Activated naive CD4-positive, alpha-beta T cell treated with Interleukin-2 at 50 U/mL for 16 hours (primary cell): Measurements from ENCODE around the gene NLRC4.
"Not testable (repeated sequence)": the region's sequence is repeated elsewhere in the genome, so short reads cannot be mapped to it uniquely, and the experiment has no call there.

Source experiments
- DNase-seq: peaks from one replicate; pipeline ENCODE4 v3.0.0-alpha.2; 2020

Gene NLRC4, protein sequence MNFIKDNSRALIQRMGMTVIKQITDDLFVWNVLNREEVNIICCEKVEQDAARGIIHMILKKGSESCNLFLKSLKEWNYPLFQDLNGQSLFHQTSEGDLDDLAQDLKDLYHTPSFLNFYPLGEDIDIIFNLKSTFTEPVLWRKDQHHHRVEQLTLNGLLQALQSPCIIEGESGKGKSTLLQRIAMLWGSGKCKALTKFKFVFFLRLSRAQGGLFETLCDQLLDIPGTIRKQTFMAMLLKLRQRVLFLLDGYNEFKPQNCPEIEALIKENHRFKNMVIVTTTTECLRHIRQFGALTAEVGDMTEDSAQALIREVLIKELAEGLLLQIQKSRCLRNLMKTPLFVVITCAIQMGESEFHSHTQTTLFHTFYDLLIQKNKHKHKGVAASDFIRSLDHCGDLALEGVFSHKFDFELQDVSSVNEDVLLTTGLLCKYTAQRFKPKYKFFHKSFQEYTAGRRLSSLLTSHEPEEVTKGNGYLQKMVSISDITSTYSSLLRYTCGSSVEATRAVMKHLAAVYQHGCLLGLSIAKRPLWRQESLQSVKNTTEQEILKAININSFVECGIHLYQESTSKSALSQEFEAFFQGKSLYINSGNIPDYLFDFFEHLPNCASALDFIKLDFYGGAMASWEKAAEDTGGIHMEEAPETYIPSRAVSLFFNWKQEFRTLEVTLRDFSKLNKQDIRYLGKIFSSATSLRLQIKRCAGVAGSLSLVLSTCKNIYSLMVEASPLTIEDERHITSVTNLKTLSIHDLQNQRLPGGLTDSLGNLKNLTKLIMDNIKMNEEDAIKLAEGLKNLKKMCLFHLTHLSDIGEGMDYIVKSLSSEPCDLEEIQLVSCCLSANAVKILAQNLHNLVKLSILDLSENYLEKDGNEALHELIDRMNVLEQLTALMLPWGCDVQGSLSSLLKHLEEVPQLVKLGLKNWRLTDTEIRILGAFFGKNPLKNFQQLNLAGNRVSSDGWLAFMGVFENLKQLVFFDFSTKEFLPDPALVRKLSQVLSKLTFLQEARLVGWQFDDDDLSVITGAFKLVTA

GRCh38 chr2:32264422-32265105 lies at the start of gene NLRC4:
Gene NLRC4, minus strand, starts transcription at chr2:32264886. Its CDS starts 8,111 bp downstream, at chr2:32256775.
- no peak for DNase-seq

GRCh38 chr2:32310577-32310976 lies 45.9 kb upstream of the NLRC4 start:
- DNase-seq: no peak

DNA sequence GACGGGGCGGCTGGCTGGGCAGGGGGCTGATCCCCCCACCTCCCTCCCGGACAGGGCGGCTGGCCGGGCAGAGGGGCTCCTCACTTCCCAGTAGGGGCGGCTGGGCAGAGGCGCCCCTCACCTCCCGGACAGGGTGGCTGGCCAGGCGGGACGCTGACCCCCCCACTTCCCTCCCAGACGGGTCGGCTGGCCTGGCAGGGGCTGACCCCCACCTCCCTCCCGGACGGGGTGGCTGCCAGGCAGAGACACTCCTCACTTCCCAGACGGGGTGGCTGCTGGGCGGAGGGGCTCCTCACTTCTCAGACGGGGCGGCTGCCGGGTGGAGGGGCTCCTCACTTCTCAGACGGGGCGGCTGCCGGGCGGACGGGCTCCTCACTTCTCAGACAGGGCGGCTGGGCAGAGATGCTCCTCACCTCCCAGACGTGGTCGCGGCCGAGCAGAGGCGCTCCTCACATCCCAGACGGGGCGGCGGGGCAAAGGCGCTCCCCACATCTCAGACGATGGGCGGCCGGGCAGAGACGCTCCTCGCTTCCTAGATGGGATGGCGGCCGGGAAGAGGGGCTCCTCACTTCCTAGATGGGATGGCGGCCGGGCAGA lies 29.4 kb upstream of the NLRC4 start:
- DNase-seq: not testable (repeated sequence)

DNA sequence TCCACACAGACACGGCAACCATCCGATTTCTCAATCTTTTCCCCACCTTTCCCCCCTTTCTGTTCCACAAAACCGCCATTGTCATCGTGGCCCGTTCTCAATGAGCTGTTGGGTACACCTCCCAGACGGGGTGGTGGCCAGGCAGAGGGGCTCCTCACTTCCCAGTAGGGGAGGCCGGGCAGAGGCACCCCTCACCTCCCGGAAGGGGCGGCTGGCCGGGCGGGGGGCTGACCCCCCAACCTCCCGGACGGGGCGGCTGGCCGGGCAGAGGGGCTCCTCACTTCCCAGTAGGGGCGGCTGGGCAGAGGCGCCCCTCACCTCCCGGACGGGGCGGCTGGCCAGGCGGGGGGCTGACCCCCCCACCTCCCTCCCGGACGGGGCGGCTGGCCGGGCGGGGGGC lies 28.8 kb upstream of the NLRC4 start:
- not testable (repeated sequence) for DNase-seq

DNA sequence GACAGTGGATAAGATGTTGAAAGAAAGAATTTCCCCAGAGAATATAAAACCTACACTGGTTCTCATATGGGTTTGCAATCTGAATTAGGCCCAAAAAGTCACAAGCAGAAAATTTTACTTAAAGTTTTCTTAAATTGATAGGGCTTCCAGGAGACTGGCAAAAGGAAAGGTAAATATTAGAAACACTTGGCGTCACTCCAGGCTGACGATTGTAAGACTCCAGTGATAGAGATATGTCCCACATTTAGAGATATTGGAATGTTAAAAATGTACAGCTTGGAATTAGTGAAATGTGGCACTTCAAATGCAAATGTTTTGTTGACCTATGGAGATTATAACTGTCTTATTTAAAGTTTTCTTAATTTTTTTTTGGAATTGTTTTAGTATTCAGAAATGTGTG lies 27.1 kb upstream of the NLRC4 start:
- no peak for DNase-seq

DNA sequence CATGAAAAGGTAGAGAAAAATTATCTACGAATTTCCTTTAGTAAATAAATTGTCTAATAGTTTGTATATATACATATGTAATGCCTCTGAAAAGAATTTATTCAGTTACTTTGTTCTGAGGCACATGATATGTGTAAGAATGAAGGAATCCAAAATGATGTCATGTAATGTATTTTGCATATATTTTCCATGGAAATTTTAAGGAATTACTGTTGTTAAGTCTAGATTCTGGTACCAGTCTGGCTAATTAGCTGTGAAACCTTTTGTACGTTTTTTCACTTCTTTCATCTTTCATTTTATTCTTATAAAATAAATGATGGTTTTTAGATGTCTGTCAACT lies 25.3 kb upstream of the NLRC4 start:
- DNase-seq: no peak

DNA sequence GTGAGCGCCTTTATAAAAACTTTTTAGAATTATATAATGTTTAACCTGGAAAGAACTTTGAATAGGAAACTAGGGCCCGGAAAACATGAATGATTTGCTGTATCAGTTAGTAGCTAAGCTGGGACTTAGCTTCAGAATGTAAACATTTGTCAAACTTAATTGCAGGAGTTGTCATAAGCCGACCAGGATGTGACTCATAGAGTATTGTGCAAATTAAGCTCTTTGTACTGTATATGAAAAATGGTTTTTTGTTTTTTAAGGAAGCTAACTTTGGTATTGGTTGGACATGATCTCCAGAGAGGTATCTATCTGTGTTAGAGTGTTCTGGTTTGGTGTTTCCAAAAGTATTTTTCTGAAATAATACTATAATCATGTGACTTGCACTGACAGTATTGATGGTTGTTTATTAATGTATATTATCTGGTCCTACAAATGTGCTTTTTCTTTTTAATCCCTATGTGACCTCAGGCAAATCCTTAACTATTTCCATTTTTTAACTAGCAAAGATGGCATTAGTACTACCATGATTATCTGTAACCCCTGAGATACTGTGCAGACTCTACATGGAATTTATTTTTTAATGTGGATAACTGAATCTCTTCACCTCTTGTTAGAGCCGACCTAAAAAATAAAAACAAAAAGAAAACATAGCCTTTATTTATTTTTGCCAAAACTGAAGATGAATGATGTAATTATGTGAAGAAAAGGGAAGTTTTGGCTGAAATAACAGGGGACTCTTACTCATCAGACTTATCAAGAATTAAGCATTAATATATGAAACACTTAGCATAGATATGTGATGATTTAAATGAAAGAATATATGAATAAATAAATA lies 24.7 kb upstream of the NLRC4 start:
- DNase-seq: no peak

DNA sequence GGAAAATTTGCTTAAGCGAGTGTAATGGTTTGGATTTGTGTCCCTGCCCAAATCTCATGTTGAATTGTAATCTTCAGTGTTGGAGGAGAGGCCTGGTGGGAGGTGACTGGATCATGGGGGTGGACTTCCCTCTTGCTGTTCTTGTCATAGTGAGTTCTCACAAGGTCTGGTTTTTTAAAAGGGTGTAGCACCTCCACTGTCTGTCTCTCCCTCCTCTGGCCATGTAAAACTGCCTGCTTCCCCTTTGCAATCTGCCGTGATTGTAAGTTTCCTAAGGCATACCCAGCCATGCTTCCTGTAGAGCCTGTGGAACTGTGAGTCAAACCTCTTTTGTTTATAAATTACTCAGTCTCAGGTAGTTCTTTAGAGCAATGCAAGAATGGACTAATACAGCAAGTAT lies 19.6 kb upstream of the NLRC4 start:
- no peak for DNase-seq

- DNase-seq: no peak
Observed at GRCh38 chr2:32278478-32278853, 13.8 kb upstream of the NLRC4 start.

DNA sequence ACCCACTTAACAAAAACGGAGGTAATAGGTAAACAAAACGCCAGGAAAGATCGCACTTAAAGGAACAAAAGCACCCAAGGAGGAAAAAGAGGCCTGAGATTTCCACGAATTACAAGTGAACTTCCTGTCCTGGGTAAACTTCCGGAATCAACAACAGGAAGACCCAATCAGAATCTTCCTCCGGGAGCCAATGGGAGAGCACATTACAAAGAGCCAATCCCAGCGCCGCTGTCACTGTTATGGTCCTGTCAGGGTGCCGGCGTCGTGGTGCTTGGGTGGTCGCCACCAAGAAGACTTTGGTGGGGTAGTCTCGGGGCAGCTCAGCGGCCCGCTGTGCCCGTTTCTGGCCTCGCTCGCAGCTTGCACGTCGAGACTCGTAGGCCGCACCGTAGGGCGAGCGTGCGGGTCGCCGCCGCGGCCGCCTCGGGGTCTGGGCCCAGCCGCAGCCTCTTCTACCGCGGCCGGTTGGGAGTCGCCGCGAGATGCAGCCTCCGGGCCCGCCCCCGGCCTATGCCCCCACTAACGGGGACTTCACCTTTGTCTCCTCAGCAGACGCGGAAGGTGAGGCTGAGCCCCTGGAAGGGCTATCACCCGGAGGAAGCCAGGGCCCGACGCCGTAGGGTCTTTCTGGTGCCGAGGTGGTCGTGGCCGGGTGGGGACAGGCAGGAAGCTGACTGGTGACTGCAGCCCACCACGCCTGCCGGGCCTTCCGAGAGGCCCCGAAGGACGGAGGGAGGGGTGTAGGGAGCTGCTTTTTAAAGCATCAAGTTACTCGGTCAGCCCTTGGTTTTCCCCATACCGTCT lies 13.2 kb upstream of the NLRC4 start, which contains the start of gene YIPF4:
YIPF4 (plus strand) TSS at position 231 of the 804 bp plus-strand sequence; CDS start at position 483, 252 bp downstream.
- DNase-seq: peak; percentile 89

DNA sequence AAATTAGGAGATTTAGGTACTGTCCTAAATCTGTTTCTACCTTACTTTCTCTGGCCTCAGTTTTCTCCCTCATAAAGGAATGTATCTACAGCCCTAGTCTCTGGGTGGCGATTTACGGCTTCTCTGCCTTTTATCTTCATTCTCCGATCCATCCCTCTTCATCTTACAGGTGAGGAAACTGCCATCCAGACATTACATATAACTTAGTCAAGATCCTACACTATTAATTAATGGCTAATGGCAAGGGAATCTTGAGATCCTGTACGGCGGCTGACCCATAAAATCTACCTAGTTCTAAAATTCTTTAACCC lies 12.6 kb upstream of the NLRC4 start:
- no peak for DNase-seq

DNA sequence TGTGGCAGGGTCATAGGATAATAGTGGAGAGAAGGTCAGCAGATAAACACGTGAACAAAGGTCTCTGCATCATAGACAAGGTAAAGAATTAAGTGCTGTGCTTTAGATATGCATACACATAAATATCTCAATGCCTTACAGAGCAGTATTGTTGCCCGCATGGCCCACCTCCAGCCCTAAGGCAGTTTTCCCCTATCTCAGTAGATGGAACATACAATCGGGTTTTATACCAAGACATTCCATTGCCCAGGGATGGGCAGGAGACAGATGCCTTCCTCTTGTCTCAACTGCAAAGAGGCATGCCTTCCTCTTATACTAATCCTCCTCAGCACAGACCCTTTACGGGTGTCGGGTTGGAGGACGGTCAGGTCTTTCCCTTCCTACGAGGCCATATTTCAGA lies 11.1 kb upstream of the NLRC4 start:
- not testable (repeated sequence) for DNase-seq

DNA sequence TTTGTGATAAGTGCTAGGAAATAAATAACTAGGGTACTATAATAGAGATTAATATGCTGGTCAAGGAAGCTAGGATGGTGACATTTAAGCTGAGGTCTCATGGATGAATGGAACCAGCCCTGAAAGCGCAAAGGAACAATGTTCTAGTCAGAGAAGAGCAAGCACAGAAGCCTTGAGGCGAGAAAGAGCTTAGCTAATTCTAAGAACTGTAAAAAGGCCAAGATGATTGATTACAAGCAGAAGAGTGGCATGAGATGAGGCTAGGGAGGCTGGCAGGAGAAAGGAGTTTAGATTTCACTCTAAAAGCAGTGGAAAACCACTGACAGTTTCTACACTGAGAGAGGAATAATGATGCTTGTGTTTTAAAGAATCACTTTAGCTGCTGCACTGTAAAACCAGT lies 9.6 kb upstream of the NLRC4 start:
- DNase-seq: no peak

DNA sequence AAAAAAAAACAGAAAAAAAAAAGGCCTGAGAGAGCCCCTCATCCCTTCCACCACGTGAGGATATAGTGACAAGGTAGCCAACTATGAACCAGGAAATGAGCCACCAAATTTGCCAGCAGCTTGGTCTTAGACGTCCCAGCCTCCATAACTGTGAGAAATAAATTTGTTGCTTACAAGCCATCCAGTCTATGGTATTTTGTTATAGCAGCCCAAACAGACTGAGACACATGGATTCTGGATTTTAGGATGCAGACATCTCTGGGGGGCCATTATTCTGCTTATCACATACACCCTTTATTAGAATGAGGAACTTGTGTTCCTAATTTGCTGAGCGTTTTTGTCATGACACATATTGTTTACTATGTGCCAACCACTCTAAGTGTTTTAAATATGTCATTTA lies 7.6 kb upstream of the NLRC4 start:
- no peak for DNase-seq

GRCh38 chr2:32271063-32271462 lies 6.4 kb upstream of the NLRC4 start:
- DNase-seq: no peak

DNA sequence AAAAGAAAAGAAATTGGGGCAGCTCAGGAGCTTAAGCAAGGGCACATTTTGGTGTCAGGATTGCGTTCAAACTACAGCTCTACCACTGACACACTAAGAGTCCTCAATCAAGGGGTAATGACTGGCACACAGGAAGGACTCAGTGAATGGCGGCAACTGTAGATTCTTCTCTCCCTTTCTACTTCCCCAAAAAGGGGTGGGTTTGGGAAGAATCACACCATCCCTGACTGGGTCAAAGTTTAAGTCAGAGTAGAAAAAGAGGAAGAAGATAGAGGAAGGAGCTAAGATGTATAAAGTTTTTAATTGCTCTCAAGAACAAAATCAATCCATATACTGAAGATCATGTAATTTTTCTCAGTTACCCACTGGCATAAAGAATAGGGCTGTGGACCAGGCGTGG lies 2.6 kb downstream of the NLRC4 start:
- DNase-seq: no peak

DNA sequence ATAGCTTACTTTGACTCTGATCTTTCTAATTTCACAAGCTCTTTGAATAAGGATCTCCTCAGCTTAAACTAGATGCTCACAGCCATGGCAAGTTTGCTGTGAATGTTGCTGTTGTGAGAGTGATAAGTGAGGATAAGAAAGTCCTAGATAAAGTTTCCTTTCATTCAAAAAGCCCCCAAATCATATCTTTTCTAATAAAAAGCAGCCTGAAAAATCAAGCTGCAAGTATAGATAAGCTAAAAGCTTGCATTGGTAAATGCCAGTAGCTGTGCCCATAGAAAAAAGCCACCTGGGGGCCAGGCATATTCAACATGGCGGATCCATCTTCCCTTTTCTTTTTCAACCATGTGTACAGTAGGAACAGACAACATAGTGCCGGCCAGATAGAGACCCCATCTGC lies 4.3 kb downstream of the NLRC4 start:
- DNase-seq: no peak

GRCh38 chr2:32258242-32258641 lies 6.4 kb downstream of the NLRC4 start:
- DNase-seq: no peak

- DNase-seq: no peak
Observed at GRCh38 chr2:32250290-32250689, 14.4 kb downstream of the NLRC4 start.

GRCh38 chr2:32249731-32250236 lies 14.9 kb downstream of the NLRC4 start:
- no peak for DNase-seq

DNA sequence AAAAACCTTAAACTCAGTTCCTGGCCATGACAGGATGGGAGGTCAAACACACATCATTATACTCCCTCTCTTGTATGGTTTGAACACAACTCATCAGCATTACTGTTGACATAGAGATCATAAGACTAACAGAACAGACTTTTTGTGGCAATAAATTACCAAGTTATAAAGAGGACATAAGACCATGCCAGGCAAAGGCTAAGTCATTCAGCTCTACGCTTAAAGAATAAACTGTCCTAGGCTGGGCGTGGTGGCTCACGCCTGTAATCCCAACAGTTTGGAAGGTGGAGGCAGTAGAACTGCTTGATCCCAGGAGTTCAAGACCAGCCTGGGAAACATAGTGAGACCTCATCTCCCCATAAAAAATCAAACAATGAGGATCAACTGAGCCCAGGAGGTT lies 16.4 kb downstream of the NLRC4 start:
- DNase-seq: no peak
